Measurements from ENCODE around the gene DNAJC25. TPM values are rescaled to one million over a fixed set of nuclear protein-coding genes. Genes with fewer than 3 reads are reported as not detected.
"Not testable (repeated sequence)": the region's sequence is repeated elsewhere in the genome, so short reads cannot be mapped to it uniquely, and the experiment has no call there.

The DNAJC25 gene
- total and polyA plus RNA-seq, 2 of the 8 experiments (the other 6 are each of a cell fraction or from before 2014, with no cell fraction given), result 2.7 to 6.2 TPM

DNA sequence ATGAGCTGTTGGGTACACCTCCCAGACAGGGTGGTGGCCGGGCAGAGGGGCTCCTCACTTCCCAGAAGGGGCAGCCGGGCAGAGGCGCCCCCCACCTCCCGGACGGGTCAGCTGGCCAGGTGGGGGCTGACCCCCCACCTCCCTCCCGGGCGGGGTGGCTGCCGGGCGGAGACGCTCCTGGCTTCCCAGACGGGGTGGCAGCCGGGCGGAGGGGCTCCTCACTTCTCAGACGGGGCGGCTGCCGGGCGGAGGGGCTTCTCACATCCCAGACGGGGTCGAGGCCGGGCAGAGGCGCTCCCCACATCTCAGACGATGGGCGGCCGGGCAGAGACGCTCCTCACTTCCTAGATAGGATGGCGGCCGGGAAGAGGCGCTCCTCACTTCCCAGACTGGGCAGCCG is 13.8 kb upstream of the DNAJC25 start:
- H3K27ac ChIP-seq (ENCODE audit: low read depth, low read length); H4K91ac ChIP-seq (replicated peaks; ENCODE audit: insufficient read length, low read length); H3K4me2 ChIP-seq (ENCODE audit: insufficient read depth in 1 of 2, low read depth in 2 of 2, low read length in 2 of 2); H3K18ac ChIP-seq (ENCODE audit: extremely low read depth, low read length); H3K23ac ChIP-seq (ENCODE audit: insufficient read length); H3K27me3 ChIP-seq (replicated peaks in 1 of 4; ENCODE audit: control insufficient read depth in 3 of 4, extremely low read depth in 1 of 4, insufficient read depth in 3 of 4, low read length in 3 of 4); H2BK20ac ChIP-seq (ENCODE audit: low read length); H2BK15ac ChIP-seq (ENCODE audit: low read length); H3K56ac ChIP-seq (replicated peaks; ENCODE audit: insufficient read length, low read depth, low read length); H3K14ac ChIP-seq (ENCODE audit: insufficient read length); H2BK120ac ChIP-seq (replicated peaks; ENCODE audit: low read depth, low read length); H3K23me2 ChIP-seq (ENCODE audit: low read depth, low read length); H4K20me1 ChIP-seq (replicated peaks in 1 of 2; ENCODE audit: control insufficient read depth in 1 of 2, insufficient read depth in 2 of 2, low read length in 2 of 2); H2AK5ac ChIP-seq (ENCODE audit: low read depth, low read length); H3K9me3 ChIP-seq (ENCODE audit: insufficient read depth in 2 of 2, low read depth in 1 of 2, low read length in 1 of 2); H3K4ac ChIP-seq (replicated peaks; ENCODE audit: insufficient read length, low read depth, low read length); H3K36me3 ChIP-seq (ENCODE audit: control insufficient read depth in 2 of 4, insufficient read depth in 4 of 4, low read length in 3 of 4); H2AFZ ChIP-seq (ENCODE audit: low read length); H2BK5ac ChIP-seq (ENCODE audit: low read depth, low read length); DNase-seq (ENCODE audit: low read depth in 1 of 2, low spot score in 2 of 2); FAIRE-seq; H4K5ac ChIP-seq (ENCODE audit: insufficient read length, low read depth, low read length); H3K4me3 ChIP-seq (ENCODE audit: extremely low read depth in 1 of 4, insufficient read depth in 2 of 4, low read depth in 3 of 4, low read length in 4 of 4); H3K4me1 ChIP-seq (replicated peaks in 1 of 4; ENCODE audit: control insufficient read depth in 3 of 4, insufficient read depth in 4 of 4, low read length in 3 of 4); H3K79me2 ChIP-seq (ENCODE audit: control insufficient read depth in 1 of 2, insufficient read depth in 2 of 2, low read length in 2 of 2); H4K8ac ChIP-seq (ENCODE audit: extremely low read depth, insufficient read depth, low read length); H3K9ac ChIP-seq (replicated peaks in 1 of 4; ENCODE audit: extremely low read depth in 1 of 4, low read depth in 3 of 4, low read length in 3 of 4); H3K79me1 ChIP-seq (ENCODE audit: low read depth, low read length); CTCF ChIA-PET (ENCODE audit: partially characterized antibody); H2BK12ac ChIP-seq (ENCODE audit: low read depth, low read length): not testable (repeated sequence)
- WGBS, 2 experiments (ENCODE audit: extremely low coverage in 1 of 2, insufficient coverage in 1 of 2, insufficient read length in 1 of 2, insufficient replicate concordance in 2 of 2, low coverage in 1 of 2, low lambda C conversion rate in 2 of 2, missing lambda C conversion rate in 1 of 2), result 97% methylated on average over 5 of the region's 29 CpGs; no CpG with 5 or more reads in 1 of the 2 experiments
- POLR2A ChIA-PET (ENCODE audit: partially characterized antibody), result interaction anchor here (0.7 kb wide), 1 partner anchor 134 kb away, joined by 3 read pairs; no protein-coding TSS in a partner anchor
